Measurements from ENCODE around the gene TYK2. TPM values are rescaled to one million over a fixed set of nuclear protein-coding genes. Genes with fewer than 3 reads are reported as not detected.

TYK2 gene
- total and polyA plus RNA-seq, 2 of the 13 experiments (the other 11 are each of a cell fraction or from before 2014, with no cell fraction given): 38.8 to 60.1 TPM

GRCh38 chr19:10380313-10381102, at the start of gene TYK2 (continued):
- no peak; the same call in 1 of the 2 replicates for TF ChIP-seq ARID3A (IDR thresholded peaks at IDR 0.05; ENCODE audit: low read depth, low read length)
- TF ChIP-seq ZNF180 (CRISPR knock-in tag; IDR thresholded peaks at IDR 0.05; ENCODE audit: borderline replicate concordance, low read depth): 0 out of 2 replicates have a peak, but pooled peaks have one; percentile 38
- 0 out of 2 replicates have a peak, but pooled peaks have one; percentile 40 for TF ChIP-seq RELA (CRISPR knock-in tag; IDR thresholded peaks at IDR 0.05)
- TF ChIP-seq CEBPB (IDR thresholded peaks at IDR 0.05; ENCODE audit: borderline replicate concordance, low read depth, low read length): no peak
- no peak; the same call in 1 of the 2 replicates for TF ChIP-seq JDP2 (CRISPR knock-in tag; IDR thresholded peaks at IDR 0.05; ENCODE audit: borderline replicate concordance)
- TF ChIP-seq TFDP1 (CRISPR knock-in tag; IDR thresholded peaks at IDR 0.05; ENCODE audit: borderline replicate concordance): peak; percentile 81
- no peak for TF ChIP-seq ATF5 (CRISPR knock-in tag; IDR thresholded peaks at IDR 0.05; ENCODE audit: low read depth)
- TF ChIP-seq HINFP (CRISPR knock-in tag; IDR thresholded peaks at IDR 0.05; ENCODE audit: low read depth): no peak; the same call in 1 of the 2 replicates
- peak; percentile 21 to 47; a peak in 3 of 4 replicates for TF ChIP-seq MAFK (conservative IDR thresholded peaks at IDR 0.05 in 1 of 2, IDR thresholded peaks at IDR 0.05 in 1 of 2; ENCODE audit: low read length in 2 of 2)
- no peak for TF ChIP-seq RXRB (CRISPR knock-in tag; IDR thresholded peaks at IDR 0.05; ENCODE audit: borderline replicate concordance)
- peak; percentile 78; the same call in 1 of the 2 replicates for TF ChIP-seq ZZZ3 (CRISPR knock-in tag; IDR thresholded peaks at IDR 0.05; ENCODE audit: borderline replicate concordance)
- TF ChIP-seq RBFOX2 (IDR thresholded peaks at IDR 0.05; ENCODE audit: low read depth, low read length): peak; percentile 86
- TF ChIP-seq NFRKB (IDR thresholded peaks at IDR 0.05): no peak
- peak; percentile 59 for TF ChIP-seq ZFP90 (CRISPR knock-in tag; IDR thresholded peaks at IDR 0.05; ENCODE audit: borderline replicate concordance)
- no peak for TF ChIP-seq SIX4 (CRISPR knock-in tag; IDR thresholded peaks at IDR 0.05)
- peak; percentile 80; the same call in 1 of the 2 replicates for TF ChIP-seq ETV5 (CRISPR knock-in tag; IDR thresholded peaks at IDR 0.05; ENCODE audit: borderline replicate concordance)
- peak; percentile 88 for TF ChIP-seq YEATS4 (CRISPR knock-in tag; IDR thresholded peaks at IDR 0.05; ENCODE audit: borderline replicate concordance)
- TF ChIP-seq SNAPC2 (CRISPR knock-in tag; IDR thresholded peaks at IDR 0.05): no peak; the same call in 1 of the 2 replicates
- TF ChIP-seq ZNF24 (IDR thresholded peaks at IDR 0.05): no peak
- no peak for TF ChIP-seq HNF4G (IDR thresholded peaks at IDR 0.05; ENCODE audit: borderline replicate concordance, low read depth, low read length)
- TF ChIP-seq HNF4G (CRISPR knock-in tag; IDR thresholded peaks at IDR 0.05; ENCODE audit: borderline replicate concordance, low read depth): no peak
- peak; percentile 93; the same call in 1 of the 2 replicates for TF ChIP-seq ZKSCAN8 (CRISPR knock-in tag; IDR thresholded peaks at IDR 0.05; ENCODE audit: borderline replicate concordance)
- TF ChIP-seq MED13 (CRISPR knock-in tag; IDR thresholded peaks at IDR 0.05): no peak; the same call in 1 of the 2 replicates
- no peak for TF ChIP-seq ZNF7 (CRISPR knock-in tag; IDR thresholded peaks at IDR 0.05)
